GM18526 (cell line): ENCODE measurements around the gene CASQ1.

ENCODE experiments used
- POLR2A ChIP-seq: IDR thresholded peaks from 3 replicates; pipeline ENCODE4 v1.6.1; 2011; ENCODE audit not compliant: insufficient read length; ENCODE audit errors: extremely low read depth

CASQ1 gene

DNA sequence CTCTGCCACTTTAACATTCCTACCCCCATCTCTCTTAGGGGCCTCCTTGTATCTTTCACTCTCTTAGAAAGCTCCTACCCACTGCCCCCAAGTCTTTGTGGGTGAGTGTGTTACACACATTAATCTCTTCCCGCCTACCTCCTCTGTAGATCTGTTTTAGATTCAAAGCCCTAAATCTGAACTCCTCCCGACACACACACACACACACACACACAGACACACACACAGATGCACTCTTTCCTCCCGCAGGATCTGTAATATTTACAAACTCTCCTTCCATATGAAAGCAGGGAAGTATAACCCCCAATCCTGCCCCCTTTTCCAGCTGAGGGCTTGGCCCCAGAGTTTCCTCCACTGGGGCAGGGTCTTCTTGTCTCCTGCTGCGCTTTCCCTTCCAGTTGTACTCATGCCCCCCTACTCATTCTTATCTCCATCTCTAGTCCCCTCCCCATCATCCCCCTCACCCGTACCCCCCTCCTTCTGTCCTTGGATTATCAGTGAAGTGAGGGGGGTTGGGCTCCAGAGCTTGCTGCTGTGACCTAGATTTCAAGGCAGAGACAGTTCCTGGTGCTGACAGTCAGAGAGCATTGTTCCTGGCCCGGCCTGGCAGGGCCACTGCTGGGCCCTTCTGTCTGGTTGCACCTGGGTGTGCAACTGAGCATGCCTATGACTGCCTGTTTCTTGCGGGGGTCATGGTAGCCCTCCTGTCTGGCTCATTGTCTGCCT is 19.1 kb downstream of the CASQ1 start:
- no peak for TF ChIP-seq POLR2A

DNA sequence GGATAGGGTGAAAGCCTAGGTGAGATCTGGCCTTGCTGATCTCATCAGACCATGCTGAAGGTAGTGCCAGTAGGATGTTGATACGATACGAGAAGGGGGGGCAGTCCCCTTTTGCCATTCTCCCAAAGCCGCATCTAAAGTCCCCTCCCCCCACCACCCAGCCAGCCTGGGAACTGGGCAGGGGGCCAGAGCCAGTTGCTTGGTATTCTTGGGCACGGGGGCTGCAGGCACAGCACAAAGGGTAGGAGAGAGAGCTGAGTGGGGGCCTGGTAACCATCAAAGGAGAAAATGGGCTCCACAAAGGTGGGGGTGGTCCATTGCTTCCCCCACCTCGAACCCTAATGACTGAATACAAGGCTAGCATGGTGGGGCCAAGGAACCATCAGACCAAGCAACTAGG is 20.2 kb downstream of the CASQ1 start:
- TF ChIP-seq POLR2A = no peak

DNA sequence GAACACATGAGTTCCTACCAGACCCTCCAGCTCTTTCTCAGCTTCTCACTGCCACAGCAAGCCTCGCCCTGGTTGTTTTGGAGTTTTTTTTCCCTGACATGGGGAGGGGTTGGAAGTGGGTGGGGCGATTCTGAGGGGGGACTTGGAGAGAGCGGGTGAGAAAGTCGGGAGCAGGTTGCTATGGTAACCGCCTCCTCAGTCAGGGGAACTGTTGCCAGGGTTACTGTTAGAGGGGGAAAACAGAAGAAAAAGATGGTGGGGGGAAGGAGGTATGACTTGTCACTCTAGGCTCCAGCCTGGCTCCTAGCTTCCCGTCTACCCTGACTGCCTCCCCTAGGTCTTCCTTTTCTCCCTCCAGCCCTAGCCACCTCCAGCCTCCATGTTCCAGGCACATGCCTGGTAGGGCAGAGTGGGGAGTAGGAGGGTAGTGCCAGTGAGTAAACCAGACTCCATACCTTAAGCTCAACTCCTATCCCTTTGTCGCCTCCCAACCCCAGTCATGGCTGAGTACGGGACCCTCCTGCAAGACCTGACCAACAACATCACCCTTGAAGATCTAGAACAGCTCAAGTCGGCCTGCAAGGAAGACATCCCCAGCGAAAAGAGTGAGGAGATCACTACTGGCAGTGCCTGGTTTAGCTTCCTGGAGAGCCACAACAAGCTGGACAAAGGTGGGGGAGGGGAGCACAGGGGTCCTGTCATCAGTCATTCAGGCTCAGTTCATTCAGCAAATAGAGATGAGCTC is 20.8 kb downstream of the CASQ1 start:
- TF ChIP-seq POLR2A = no peak

DNA sequence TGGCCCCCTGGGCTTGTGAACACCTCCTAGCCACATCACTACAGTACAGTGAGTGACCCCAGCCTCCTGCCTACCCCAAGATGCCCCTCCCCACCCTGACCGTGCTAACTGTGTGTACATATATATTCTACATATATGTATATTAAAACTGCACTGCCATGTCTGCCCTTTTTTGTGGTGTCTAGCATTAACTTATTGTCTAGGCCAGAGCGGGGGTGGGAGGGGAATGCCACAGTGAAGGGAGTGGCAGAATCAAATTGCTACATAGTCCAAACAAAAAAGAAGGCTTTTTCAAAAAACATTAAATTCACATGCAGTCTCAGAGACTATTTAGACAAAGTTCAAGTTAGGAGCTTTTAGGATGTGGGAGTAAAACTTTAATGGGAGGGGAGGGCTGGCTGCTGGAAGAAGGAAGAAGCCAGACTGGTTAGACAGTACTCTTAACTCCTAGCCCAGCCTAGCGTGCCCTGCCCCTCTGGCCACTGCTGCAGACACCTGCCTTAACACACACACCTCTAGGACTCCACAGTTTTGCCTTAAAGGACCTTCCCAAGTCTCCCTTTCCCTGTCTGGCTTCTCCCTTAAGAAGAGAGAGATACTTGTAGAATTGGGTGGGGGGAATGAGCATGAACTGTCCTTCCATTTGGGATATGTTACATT is 24.2 kb downstream of the CASQ1 start:
- TF ChIP-seq POLR2A = no peak

DNA sequence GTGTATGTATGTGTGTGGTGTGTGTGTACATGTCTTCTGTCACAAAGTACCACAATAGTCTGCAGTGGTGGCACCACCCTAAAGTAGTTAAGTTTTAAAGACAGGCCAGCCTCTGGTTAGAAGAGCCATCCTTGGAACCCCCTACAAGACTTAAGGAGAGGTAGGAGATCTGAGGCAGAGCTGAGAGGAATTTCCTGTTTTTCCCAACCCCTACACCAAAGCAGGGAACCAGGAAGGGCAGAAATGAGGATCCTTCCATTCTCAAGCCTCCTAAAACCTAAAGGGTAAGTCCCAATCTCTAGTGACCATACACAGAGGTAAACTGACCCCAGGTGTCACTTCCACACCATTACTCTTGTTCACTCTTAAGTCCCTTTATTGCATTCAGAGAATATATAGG is 25.9 kb downstream of the CASQ1 start:
- no peak for TF ChIP-seq POLR2A

DNA sequence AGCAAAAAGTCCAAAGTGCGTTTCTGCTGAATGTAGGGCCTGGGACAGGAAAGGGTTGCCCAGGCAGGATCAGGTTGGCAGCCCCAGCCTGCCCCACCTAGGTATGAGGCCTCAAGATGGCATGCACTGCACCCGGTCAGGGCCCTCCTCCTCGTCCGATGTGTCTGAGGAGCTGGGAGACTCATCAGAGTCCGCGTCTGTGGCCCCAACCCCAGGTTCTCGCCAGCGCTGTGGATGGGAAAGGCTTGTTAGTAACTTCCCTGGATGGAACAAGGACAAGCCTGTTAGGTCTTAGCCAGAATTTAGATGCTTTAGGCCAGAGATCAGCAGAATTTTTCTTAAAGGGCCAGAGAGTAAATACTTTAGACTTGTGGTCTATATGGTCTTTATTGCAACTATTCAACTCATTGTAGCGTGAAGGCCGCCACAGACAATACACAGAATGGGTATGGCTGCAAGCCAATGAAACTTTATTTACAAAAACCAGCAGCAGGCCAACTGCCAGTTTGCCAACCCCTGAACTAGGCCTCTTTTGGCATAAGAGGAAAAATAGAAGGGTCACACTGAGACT is 27.2 kb downstream of the CASQ1 start:
- peak; percentile 10 for TF ChIP-seq POLR2A

DNA sequence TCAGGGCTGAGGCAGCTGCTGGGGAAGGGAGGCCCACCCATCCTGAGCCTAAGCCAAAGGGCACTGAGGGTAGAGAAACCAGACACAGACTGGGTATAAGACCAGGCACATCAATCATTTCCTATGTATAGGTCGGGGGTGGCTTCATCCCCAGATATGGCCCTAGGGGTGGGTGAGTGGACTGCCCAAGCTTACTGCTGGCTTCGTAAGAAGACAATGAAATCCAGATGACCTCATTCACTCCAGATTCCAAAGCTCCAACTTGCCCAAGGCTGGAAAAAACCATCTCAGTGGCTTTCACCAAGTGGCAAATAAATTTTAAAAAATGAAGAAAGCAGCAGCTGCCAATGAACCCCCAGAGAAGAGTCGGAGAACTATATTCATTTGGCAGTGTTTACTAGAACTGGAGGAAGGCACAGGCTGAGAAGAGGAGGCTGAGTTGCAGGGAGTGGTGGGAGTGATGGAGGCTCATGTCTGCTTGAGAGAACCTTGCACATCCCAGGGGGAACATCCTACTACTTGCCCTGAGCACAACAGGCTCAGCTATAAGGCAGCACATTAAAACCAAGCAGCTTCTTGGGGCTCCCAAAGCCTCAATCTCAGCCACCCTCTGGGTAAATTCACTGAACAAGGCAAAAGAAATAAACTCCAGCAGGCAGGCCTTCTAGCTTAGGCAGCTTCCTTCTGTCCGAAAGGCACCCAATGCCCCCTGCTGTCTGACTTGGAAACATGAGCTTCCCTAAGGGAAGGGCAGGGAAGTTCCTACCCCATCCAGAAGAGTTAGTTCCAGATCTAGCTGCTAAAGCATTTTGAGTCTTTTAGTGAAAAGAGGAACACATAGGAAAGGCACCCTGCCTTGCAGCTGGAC is 28.9 kb downstream of the CASQ1 start:
- TF ChIP-seq POLR2A = no peak

DNA sequence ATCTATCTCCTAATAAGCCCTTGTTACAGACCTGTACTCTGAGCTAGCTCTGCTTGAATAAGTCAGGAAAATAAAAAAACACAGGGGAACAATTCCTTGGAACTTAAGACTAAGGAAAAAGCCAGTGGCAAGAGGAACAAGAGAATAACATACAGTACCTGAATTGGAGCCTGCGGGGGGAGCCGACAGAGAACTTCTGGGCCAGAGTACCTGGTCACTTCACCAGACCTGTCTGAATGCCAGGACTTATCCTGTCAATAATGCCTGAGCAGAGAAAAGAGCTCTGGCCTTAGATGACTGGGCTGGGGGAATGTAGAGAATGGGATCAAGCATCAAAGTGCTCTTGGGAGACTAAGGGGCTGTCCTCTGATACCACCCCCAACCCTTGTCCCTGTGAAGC is 29.9 kb downstream of the CASQ1 start:
- TF ChIP-seq POLR2A = no peak

DNA sequence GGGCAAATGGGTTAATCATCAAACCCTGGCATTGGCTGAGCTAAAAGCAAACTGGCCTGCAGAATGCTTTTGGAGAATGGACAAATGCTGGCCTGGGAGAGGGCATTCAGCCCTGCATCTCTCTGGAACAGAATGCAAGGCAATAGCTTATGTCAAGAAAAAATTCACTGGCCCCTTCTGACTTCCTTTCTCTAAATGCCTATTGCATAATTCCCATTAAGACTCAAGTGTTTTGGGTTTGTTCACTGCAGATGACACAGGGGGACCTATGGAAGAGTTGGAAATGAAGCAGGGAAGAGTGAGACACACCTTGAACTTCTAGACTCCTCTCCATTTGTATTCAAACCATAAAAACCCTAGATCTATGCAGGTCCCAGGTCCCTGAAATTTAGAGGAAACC is 30.7 kb downstream of the CASQ1 start:
- no peak for TF ChIP-seq POLR2A

DNA sequence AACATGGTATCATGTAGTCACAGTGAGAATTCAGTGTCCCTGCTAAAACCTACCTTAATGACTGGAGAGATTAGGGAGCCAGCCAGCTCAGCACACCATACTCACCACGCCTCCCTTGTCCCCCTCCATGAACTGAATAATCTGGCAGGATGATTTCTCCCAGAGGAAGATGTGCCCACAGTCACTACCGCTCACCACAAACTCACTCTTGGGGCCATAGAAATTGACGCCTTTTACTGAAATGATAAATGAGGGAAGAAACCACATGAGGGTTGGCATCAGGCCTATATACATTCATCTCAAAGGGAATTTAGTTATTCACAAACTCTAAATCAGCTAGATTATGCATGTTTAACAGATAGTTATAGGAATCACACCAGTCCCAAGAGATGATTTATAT is 32.2 kb downstream of the CASQ1 start:
- TF ChIP-seq POLR2A = no peak

DNA sequence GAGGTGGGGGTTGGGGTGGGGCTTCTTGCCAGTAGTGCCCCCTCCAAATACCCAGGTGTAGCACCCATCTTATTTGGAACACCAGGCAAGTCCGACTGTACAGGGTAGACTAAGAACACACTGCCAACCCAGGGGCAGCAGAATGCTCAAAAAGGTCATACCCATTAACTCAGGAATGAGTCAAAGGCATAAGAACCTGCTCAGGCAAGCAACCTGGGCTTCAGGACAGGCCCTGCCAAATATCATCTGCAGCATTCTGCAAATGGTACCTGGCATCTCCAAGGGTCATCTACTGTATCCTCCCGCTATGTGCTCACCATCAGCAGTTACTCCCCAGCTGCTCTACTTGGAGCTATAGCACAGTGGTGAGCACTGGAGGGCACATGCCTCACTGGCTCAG is 34.2 kb downstream of the CASQ1 start:
- no peak for TF ChIP-seq POLR2A

DNA sequence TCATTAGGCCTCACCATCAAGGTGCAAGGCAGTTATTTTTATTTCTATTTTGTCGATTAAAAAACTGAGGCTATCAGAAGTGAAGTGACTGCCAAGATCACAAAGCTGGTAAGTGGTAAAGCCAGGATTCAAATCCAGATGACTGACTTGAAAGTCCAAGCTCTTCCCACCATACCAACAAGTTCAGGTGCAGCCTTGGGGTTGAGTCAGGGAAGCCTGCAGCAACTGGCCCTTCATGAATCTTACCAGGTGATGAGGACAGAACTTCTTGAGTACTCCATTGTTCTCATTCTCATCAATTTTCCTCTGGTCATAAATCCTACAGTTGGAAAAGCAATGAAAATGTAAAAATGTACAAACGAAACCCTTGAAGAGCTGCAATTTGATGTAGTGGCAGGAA is 35.0 kb downstream of the CASQ1 start:
- no peak for TF ChIP-seq POLR2A

DNA sequence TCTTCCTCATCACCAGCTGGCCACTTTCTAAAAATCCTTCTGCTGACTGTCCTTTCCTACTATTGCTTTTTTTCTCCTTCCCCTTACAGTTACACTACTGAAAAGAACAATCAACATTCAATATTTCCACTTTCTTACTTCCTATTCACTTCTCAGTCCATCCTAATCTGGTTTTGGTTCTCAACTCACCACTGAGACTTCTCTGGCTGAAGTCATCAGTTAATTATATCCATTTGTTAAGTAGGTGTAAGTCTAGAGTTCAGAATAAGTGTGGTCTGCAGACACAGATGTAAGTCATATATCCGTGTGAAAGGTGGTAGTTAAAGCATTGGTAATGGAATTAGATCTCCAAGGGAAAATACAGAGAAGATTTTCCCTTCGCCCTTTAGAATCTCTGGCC is 36.2 kb downstream of the CASQ1 start:
- no peak for TF ChIP-seq POLR2A

DNA sequence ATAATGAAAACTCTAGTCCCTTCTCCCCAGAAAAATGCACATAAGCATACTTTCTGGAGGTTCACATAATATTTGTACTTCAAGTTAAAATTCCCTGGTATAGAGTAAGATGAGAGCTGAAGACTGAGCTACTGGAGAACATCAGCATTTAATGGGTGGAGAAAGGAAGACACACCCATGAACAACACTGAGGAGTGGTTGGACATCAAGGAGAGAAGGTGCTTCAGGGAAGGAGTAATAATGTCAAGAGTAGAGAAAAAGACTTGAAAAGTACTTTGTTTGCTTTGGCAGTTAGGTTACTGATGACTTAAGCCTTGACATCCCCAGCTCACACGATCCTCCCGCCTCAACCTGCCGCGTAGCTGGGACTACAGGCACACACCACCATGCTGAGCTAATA is 36.7 kb downstream of the CASQ1 start:
- TF ChIP-seq POLR2A = no peak

DNA sequence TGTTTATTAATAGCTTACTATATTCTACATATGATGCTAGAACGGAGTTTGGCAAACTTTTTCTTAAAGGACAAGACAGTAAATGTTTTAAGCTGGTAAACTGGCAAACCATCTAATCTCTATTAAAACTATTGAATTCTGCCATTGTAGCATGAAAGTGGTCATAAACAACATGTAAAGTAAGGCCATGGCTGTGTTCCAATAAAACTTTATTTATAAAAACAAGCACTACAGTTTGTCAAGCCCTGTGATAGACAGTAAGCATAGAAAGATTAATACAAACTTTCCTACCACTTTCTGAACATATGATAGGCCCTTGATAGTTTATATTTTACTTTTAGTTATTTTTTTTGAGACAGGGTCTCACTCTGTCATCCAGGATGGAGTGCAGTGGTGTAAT is 37.2 kb downstream of the CASQ1 start:
- no peak for TF ChIP-seq POLR2A
